Breast epithelium (tissue), 4 donors: ENCODE data around the gene CYYR1. TPM values are rescaled to one million over a fixed set of nuclear protein-coding genes. Genes with fewer than 3 reads are reported as not detected.

Source experiments
- DNase-seq, 2 donors: peaks; one replicate each; pipeline ENCODE4 v3.0.0-alpha.2; 2019; ENCODE audit warnings: low spot score in 2 of 2
- H3K27ac ChIP-seq, 2 donors: fragments of 200-600 bp; sonication (generic) in 1 of 2; one replicate each; pipeline ENCODE4 v1.5.1; 2016 to 2019; ENCODE audit warnings: mild to moderate bottlenecking in 1 of 2
- H3K27me3 ChIP-seq, 2 donors: fragments of 200-600 bp; sonication (generic) in 1 of 2; one replicate each; pipeline versions ENCODE4 v1.5.1 to v1.6.0; 2017 to 2019; ENCODE audit warnings: control low read depth in 1 of 2, mild to moderate bottlenecking in 1 of 2
- H3K36me3 ChIP-seq: fragments of 200-600 bp; one replicate; pipeline ENCODE4 v1.5.1; 2019
- H3K4me1 ChIP-seq, 2 donors: fragments of 200-600 bp; sonication (generic); one replicate each; pipeline ENCODE4 v1.5.1; 2016 to 2019; ENCODE audit warnings: control low read depth in 1 of 2
- H3K4me3 ChIP-seq, 3 donors: fragments of 200-600 bp; sonication (generic); 1 replicate in 2 of 3; 2 replicates in 1 of 3; pipeline ENCODE4 v1.5.1; 2016 to 2019; ENCODE audit warnings: mild to moderate bottlenecking in 3 of 3, moderate library complexity in 2 of 3
- H3K9me3 ChIP-seq, 2 donors: fragments of 200-600 bp; sonication (generic) in 1 of 2; one replicate each; pipeline ENCODE4 v1.5.1; 2016 to 2019; ENCODE audit warnings: control low read depth in 1 of 2
- CTCF ChIP-seq, 3 donors: fragments of 450-650 bp; IDR thresholded peaks; one replicate each; pipeline ENCODE4 v1.5.1; 2016 to 2017; ENCODE audit warnings: antibody characterized with exemption in 3 of 3, mild to moderate bottlenecking in 3 of 3, moderate library complexity in 3 of 3
- POLR2A ChIP-seq: fragments of 450-650 bp; IDR thresholded peaks from one replicate; pipeline ENCODE4 v1.6.1; 2016; ENCODE audit warnings: antibody characterized with exemption, mild to moderate bottlenecking, moderate library complexity
- POLR2AphosphoS5 ChIP-seq, 3 donors: sonication (generic); formaldehyde crosslinking; IDR thresholded peaks; one replicate each; pipeline ENCODE4 v1.6.1; 2017; ENCODE audit warnings: antibody characterized with exemption in 3 of 3
- intact Hi-C: fragments of 100-400 bp; cut with DNase I; formaldehyde crosslinking; loops from one replicate; pipeline ENCODE4 v1.15.1; 2023; ENCODE audit warnings: low total_unique reads
- total RNA-seq, 3 donors: library from RNA; depleted of rRNA; stranded (reverse); fragments of >200 nt; gene quantifications; one replicate each; pipeline ENCODE4 v1.1.0, GENCODE V29; 2016

The CYYR1 gene
- total RNA-seq, 3 donors from 2014 or later: 10.6 to 15.1 (median 14.3) TPM

GRCh38 chr21:26534517-26534916 is 38.6 kb downstream of the CYYR1 start:
- intact Hi-C loops: no loop called here
- TF ChIP-seq CTCF (IDR thresholded peaks at IDR 0.05) (no peak), POLR2AphosphoS5 (IDR thresholded peaks at IDR 0.05) (no peak), POLR2A (no peak)
- Histone ChIP-seq H3K4me3 (no peak overlapping the region), H3K36me3 (no peaks in the 10 kb centered on the region), H3K27ac (no peak overlapping the region), H3K9me3 (no peaks in the 10 kb centered on the region), H3K27me3 (no peaks in the 10 kb centered on the region), H3K4me1 (no peaks in the 10 kb centered on the region)
- DNase-seq: no peak

- no peaks in the 10 kb centered on the region for H3K4me1 ChIP-seq
- no peaks in the 10 kb centered on the region for H3K27me3 ChIP-seq
- no peak for DNase-seq
- H3K4me3 ChIP-seq: no peak overlapping the region
- no peaks in the 10 kb centered on the region for H3K36me3 ChIP-seq
- intact Hi-C loops: no loop called here
- TF ChIP-seq POLR2AphosphoS5 (IDR thresholded peaks at IDR 0.05) (no peak), CTCF (IDR thresholded peaks at IDR 0.05) (no peak)
- H3K9me3 ChIP-seq: no peaks in the 10 kb centered on the region
- no peak overlapping the region for H3K27ac ChIP-seq
Observed at GRCh38 chr21:26532208-26532607, 40.9 kb downstream of the CYYR1 start.

- no peak for DNase-seq
- intact Hi-C loops: no loop called here
- Histone ChIP-seq H3K36me3 (no peaks in the 10 kb centered on the region), H3K4me1 (no peaks in the 10 kb centered on the region), H3K9me3 (no peaks in the 10 kb centered on the region), H3K27me3 (no peaks in the 10 kb centered on the region), H3K27ac (no peak overlapping the region), H3K4me3 (no peak overlapping the region)
- TF ChIP-seq POLR2AphosphoS5 (IDR thresholded peaks at IDR 0.05): no peak
Observed at GRCh38 chr21:26529526-26529925, 43.6 kb downstream of the CYYR1 start.

GRCh38 chr21:26528882-26529281 is 44.2 kb downstream of the CYYR1 start:
- no peaks in the 10 kb centered on the region for H3K36me3 ChIP-seq
- TF ChIP-seq POLR2AphosphoS5 (IDR thresholded peaks at IDR 0.05) (no peak), POLR2A (no peak), CTCF (IDR thresholded peaks at IDR 0.05) (no peak)
- H3K27ac ChIP-seq: no peak overlapping the region
- intact Hi-C loops: no loop called here
- H3K4me1 ChIP-seq: no peaks in the 10 kb centered on the region
- no peak for DNase-seq
- H3K27me3 ChIP-seq: no peaks in the 10 kb centered on the region
- no peak overlapping the region for H3K4me3 ChIP-seq
- H3K9me3 ChIP-seq: no peaks in the 10 kb centered on the region

- Histone ChIP-seq H3K27ac (no peak overlapping the region), H3K4me1 (no peaks in the 10 kb centered on the region), H3K9me3 (no peaks in the 10 kb centered on the region), H3K36me3 (no peaks in the 10 kb centered on the region), H3K4me3 (no peak overlapping the region), H3K27me3 (no peaks in the 10 kb centered on the region)
- intact Hi-C loops: no loop called here
- TF ChIP-seq POLR2AphosphoS5 (IDR thresholded peaks at IDR 0.05) (no peak), CTCF (IDR thresholded peaks at IDR 0.05) (no peak)
- DNase-seq: no peak
Observed at GRCh38 chr21:26522704-26523103, 50.4 kb downstream of the CYYR1 start.

- TF ChIP-seq POLR2AphosphoS5 (IDR thresholded peaks at IDR 0.05) (no peak), POLR2A (no peak), CTCF (IDR thresholded peaks at IDR 0.05) (no peak)
- H3K4me3 ChIP-seq: no peak overlapping the region
- H3K9me3 ChIP-seq: no peaks in the 10 kb centered on the region
- H3K36me3 ChIP-seq: no peaks in the 10 kb centered on the region
- intact Hi-C loops: no loop called here
- no peaks in the 10 kb centered on the region for H3K27me3 ChIP-seq
- H3K27ac ChIP-seq: no peak overlapping the region
- no peak for DNase-seq
- H3K4me1 ChIP-seq: no peaks in the 10 kb centered on the region
Observed at GRCh38 chr21:26519142-26519541, 53.9 kb downstream of the CYYR1 start.
